PC-9 (cell line): ENCODE data around the gene GMPS. TPM values are rescaled to one million over a fixed set of nuclear protein-coding genes. Genes with fewer than 3 reads are reported as not detected.
"Not testable (repeated sequence)": the region's sequence is repeated elsewhere in the genome, so short reads cannot be mapped to it uniquely, and the experiment has no call there.

ENCODE experiments used
- BruUV-seq: library from RNA; stranded (reverse); fragments of 400-500 nt; replicated peaks from 2 replicates; lab custom pipeline; 2021; lab: Mats Ljungman, UMichigan
- CTCF ChIA-PET: fragments of 300-600 bp; sonication (Branson Sonifier 250); formaldehyde crosslinking; loops from one replicate; lab custom pipeline; 2022; ENCODE audit warnings: antibody characterized with exemption; lab: Charles Lee
- POLR2A ChIA-PET: fragments of 300-600 bp; sonication (Branson Sonifier 250); formaldehyde crosslinking; loops from one replicate; lab custom pipeline; 2022; ENCODE audit warnings: antibody characterized with exemption; ENCODE audit not compliant: unreplicated experiment; lab: Charles Lee
- DNase-seq, 2 experiments: peaks; one replicate each; pipeline versions ENCODE4 v3.0.0 to v3.0.0-alpha.2; 2015 to 2022; ENCODE audit warnings: mixed read lengths in 1 of 2
- H2AFZ ChIP-seq: fragments of 200-600 bp; sonication (generic); 2 replicates; pipeline ENCODE4 v1.8.1; 2017; ENCODE audit warnings: antibody characterized with exemption
- H3F3A ChIP-seq: fragments of 200-600 bp; sonication (generic); 2 replicates; pipeline ENCODE4 v1.8.1; 2017; ENCODE audit warnings: antibody characterized with exemption, mild to moderate bottlenecking, low read depth; ENCODE audit not compliant: insufficient read depth
- H3K27ac ChIP-seq: fragments of 200-600 bp; sonication (generic); 2 replicates; pipeline ENCODE4 v1.6.1; 2016; ENCODE audit warnings: mixed run types
- H3K27me3 ChIP-seq: fragments of 200-600 bp; sonication (generic); 2 replicates; pipeline ENCODE4 v1.6.1; 2016; ENCODE audit warnings: low read depth, mixed run types; ENCODE audit not compliant: insufficient read depth
- H3K36me3 ChIP-seq: fragments of 200-600 bp; sonication (generic); 2 replicates; pipeline ENCODE4 v1.6.1; 2016; ENCODE audit warnings: low read depth, mixed run types
- H3K4me1 ChIP-seq: fragments of 200-600 bp; sonication (generic); replicated peaks from 2 replicates; pipeline ENCODE4 v1.6.1; 2016; ENCODE audit warnings: mixed run types; ENCODE audit not compliant: insufficient read depth
- H3K4me2 ChIP-seq: fragments of 200-600 bp; sonication (generic); 2 replicates; pipeline ENCODE4 v1.6.1; 2017; ENCODE audit warnings: mixed run types
- H3K4me3 ChIP-seq: fragments of 200-600 bp; sonication (generic); 2 replicates; pipeline ENCODE4 v1.6.1; 2016; ENCODE audit warnings: mixed run types
- H3K79me2 ChIP-seq: fragments of 200-600 bp; sonication (generic); 2 replicates; pipeline ENCODE4 v1.6.1; 2017; ENCODE audit warnings: low read depth, mixed run types
- H3K9me2 ChIP-seq: fragments of 200-600 bp; sonication (generic); 2 replicates; pipeline ENCODE4 v1.8.1; 2017; ENCODE audit warnings: mild to moderate bottlenecking; ENCODE audit not compliant: insufficient read depth
- H3K9me3 ChIP-seq: fragments of 200-600 bp; sonication (generic); 2 replicates; pipeline ENCODE4 v1.8.1; 2016; ENCODE audit warnings: low read depth; ENCODE audit not compliant: insufficient read depth
- H4K20me1 ChIP-seq: fragments of 200-600 bp; sonication (generic); 2 replicates; pipeline ENCODE4 v1.8.1; 2017; ENCODE audit not compliant: insufficient read depth
- CTCF ChIP-seq: fragments of 200-600 bp; sonication (generic); conservative IDR thresholded peaks from 2 replicates; pipeline ENCODE4 v1.6.1; 2017; ENCODE audit warnings: mixed run types, antibody characterized with exemption, mild to moderate bottlenecking, moderate library complexity
- EZH2 ChIP-seq: fragments of 200-600 bp; sonication (generic); IDR thresholded peaks from 2 replicates; pipeline ENCODE4 v1.8.0; 2017; ENCODE audit warnings: antibody characterized with exemption, low read depth
- intact Hi-C: fragments of 100-400 bp; cut with micrococcal nuclease; formaldehyde crosslinking; loops from one replicate; pipeline ENCODE4 v1.10.0; 2022; ENCODE audit not compliant: unreplicated experiment
- total RNA-seq: library from RNA; stranded (reverse); gene quantifications from 2 replicates; pipeline ENCODE4 v1.2.3, GENCODE V29; 2021

Gene GMPS
- total RNA-seq, 1 experiment from 2014 or later = 139 TPM

- H3K9me2 ChIP-seq = no peaks in the 10 kb centered on the region
- no peak overlapping the region for H3K27ac ChIP-seq
- peaks cover 6% of the 10 kb centered on the region; the same call in 1 of the 2 replicates for H3K9me3 ChIP-seq
- no TSS peak for BruUV-seq
- no peaks in the 10 kb centered on the region for H3K27me3 ChIP-seq
- no peaks in the 10 kb centered on the region for H3K4me1 ChIP-seq
- ChIA-PET POLR2A (interaction anchor here (0.7 kb wide), 1 partner anchor 7 kb away, joined by 9 read pairs; the partner anchor contains the start of gene SLC33A1), CTCF (no interaction called here)
- no peak overlapping the region for H3K4me3 ChIP-seq
- no peak overlapping the region for H3K4me2 ChIP-seq
- no peak for DNase-seq
- no peak overlapping the region for H2AFZ ChIP-seq
- no peaks in the 10 kb centered on the region for H3K79me2 ChIP-seq
- H4K20me1 ChIP-seq = no peaks in the 10 kb centered on the region
- intact Hi-C loops = no loop called here
- no peaks in the 10 kb centered on the region for H3K36me3 ChIP-seq
- H3F3A ChIP-seq = peaks cover 2% of the 10 kb centered on the region; the same call in 1 of the 2 replicates
- TF ChIP-seq EZH2 (no peak), CTCF (no peak)
These were observed 8.8 kb upstream of the GMPS start for GRCh38 chr3:155861476-155862183.

- H2AFZ ChIP-seq, H3K36me3 ChIP-seq, H3K27me3 ChIP-seq, BruUV-seq, H3K4me2 ChIP-seq, H3F3A ChIP-seq, H3K4me3 ChIP-seq, H4K20me1 ChIP-seq, H3K79me2 ChIP-seq, H3K9me3 ChIP-seq, H3K4me1 ChIP-seq, H3K9me2 ChIP-seq, H3K27ac ChIP-seq, CTCF ChIA-PET, intact Hi-C loops: not testable (repeated sequence)
- POLR2A ChIA-PET = interaction anchor here (0.7 kb wide), 1 partner anchor 8 kb away, joined by 9 read pairs; the partner anchor contains the start of gene SLC33A1
- DNase-seq = peak in 1 of 2 experiments; percentile 19
These were observed 8.0 kb upstream of the GMPS start for GRCh38 chr3:155862290-155862982.

GRCh38 chr3:155863072-155863784, 7.2 kb upstream of the GMPS start:
- intact Hi-C loops = no loop called here
- ChIA-PET CTCF (no interaction called here), POLR2A (interaction anchor here (0.7 kb wide), 1 partner anchor 325 kb away, joined by 21 read pairs; no protein-coding TSS in a partner anchor)
- Histone ChIP-seq H3K27me3 (no peaks in the 10 kb centered on the region), H3K79me2 (no peaks in the 10 kb centered on the region), H3K4me3 (no peak overlapping the region), H3K4me2 (no peak overlapping the region), H3K9me2 (no peaks in the 10 kb centered on the region), H3K4me1 (no peaks in the 10 kb centered on the region), H2AFZ (no peak overlapping the region), H4K20me1 (no peaks in the 10 kb centered on the region), H3K27ac (no peak overlapping the region), H3K9me3 (peaks cover 6% of the 10 kb centered on the region; the same call in 1 of the 2 replicates), H3K36me3 (no peaks in the 10 kb centered on the region), H3F3A (no peaks in the 10 kb centered on the region)
- no peak for TF ChIP-seq CTCF
- no peak for TF ChIP-seq EZH2
- DNase-seq = no peak
- BruUV-seq = no TSS peak
